HL-60 (cell line): ENCODE data around the gene RAC2.

Experiments used
- DNase-seq, 2 experiments: peaks; one replicate each; pipeline ENCODE4 v3.0.0-alpha.2; 2010 to 2020; ENCODE audit warnings: low read depth in 1 of 2, low spot score in 1 of 2
- H3K27ac ChIP-seq: fragments of 250-450 bp; sonication (Bioruptor Pico); replicated peaks from 2 replicates; pipeline ENCODE4 v1.5.1; 2020; ENCODE audit warnings: mild to moderate bottlenecking, moderate library complexity
- H3K27me3 ChIP-seq: fragments of 250-450 bp; sonication (Bioruptor Pico); 2 replicates; pipeline ENCODE4 v1.5.1; 2021; ENCODE audit warnings: mild to moderate bottlenecking, moderate library complexity; ENCODE audit not compliant: insufficient read depth, poor library complexity, severe bottlenecking
- H3K4me3 ChIP-seq: replicated peaks from 2 replicates; pipeline ENCODE4 v1.5.1; 2011; ENCODE audit warnings: mild to moderate bottlenecking, control low read depth, low read length; ENCODE audit not compliant: insufficient read depth
- GABPA ChIP-seq: IDR thresholded peaks from 2 replicates; pipeline ENCODE4 v1.6.1; 2012; ENCODE audit warnings: low read depth
- POLR2AphosphoS5 ChIP-seq: IDR thresholded peaks from 2 replicates; pipeline ENCODE4 v1.6.1; 2012; ENCODE audit warnings: low read depth
- REST ChIP-seq: IDR thresholded peaks from 2 replicates; pipeline ENCODE4 v1.6.1; 2012; ENCODE audit warnings: low read depth; ENCODE audit not compliant: insufficient replicate concordance
- SPI1 ChIP-seq: IDR thresholded peaks from 2 replicates; pipeline ENCODE4 v1.6.1; 2012; ENCODE audit warnings: low read depth, mild to moderate bottlenecking, borderline replicate concordance
- TF ChIP-seq, protein P1 (sequence below): IDR thresholded peaks from one replicate; pipeline ENCODE4 v1.5.1; 2011; ENCODE audit warnings: low read length, control low read depth, inconsistent platforms; ENCODE audit not compliant: insufficient read depth

Gene RAC2

GRCh38 chr22:37192204-37192603, 51.9 kb downstream of the RAC2 start:
- Histone ChIP-seq H3K4me3 (no peak overlapping the region), H3K27me3 (no peaks in the 10 kb centered on the region), H3K27ac (no peak overlapping the region)
- TF ChIP-seq, protein P1, sequence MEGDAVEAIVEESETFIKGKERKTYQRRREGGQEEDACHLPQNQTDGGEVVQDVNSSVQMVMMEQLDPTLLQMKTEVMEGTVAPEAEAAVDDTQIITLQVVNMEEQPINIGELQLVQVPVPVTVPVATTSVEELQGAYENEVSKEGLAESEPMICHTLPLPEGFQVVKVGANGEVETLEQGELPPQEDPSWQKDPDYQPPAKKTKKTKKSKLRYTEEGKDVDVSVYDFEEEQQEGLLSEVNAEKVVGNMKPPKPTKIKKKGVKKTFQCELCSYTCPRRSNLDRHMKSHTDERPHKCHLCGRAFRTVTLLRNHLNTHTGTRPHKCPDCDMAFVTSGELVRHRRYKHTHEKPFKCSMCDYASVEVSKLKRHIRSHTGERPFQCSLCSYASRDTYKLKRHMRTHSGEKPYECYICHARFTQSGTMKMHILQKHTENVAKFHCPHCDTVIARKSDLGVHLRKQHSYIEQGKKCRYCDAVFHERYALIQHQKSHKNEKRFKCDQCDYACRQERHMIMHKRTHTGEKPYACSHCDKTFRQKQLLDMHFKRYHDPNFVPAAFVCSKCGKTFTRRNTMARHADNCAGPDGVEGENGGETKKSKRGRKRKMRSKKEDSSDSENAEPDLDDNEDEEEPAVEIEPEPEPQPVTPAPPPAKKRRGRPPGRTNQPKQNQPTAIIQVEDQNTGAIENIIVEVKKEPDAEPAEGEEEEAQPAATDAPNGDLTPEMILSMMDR = no peak
- TF ChIP-seq GABPA (no peak), POLR2AphosphoS5 (no peak), REST (no peak), SPI1 (no peak)
- DNase-seq = no peak

DNA sequence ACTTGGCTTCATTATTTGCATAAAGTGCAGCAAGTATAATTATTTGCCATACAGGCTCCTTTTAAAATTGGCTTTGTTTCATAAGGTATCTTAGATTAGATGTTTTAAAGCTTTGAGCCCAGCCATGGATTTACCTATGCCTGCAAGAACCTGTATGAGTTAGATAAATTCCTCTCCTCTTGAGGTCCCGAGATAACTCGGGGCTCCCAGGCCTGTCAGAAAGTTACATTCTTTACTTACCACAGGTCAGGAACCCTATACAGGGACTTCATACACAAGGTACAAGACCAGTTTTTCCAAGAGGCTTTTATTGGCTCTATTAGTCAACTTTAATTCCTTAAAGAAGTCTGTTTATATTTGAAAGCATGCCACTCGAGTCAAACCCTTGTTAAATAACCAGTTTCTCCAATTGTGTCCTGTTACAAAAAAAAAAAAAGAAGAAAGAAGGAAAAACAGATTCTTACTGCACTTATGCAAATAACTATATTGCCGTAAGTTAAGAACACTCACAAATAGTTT, 53.7 kb downstream of the RAC2 start:
- no peak overlapping the region for H3K27ac ChIP-seq
- TF ChIP-seq GABPA (no peak), POLR2AphosphoS5 (no peak), SPI1 (no peak), REST (no peak)
- TF ChIP-seq, protein P1 = no peak
- no peak for DNase-seq
- H3K4me3 ChIP-seq = no peak overlapping the region
- no peaks in the 10 kb centered on the region for H3K27me3 ChIP-seq

DNA sequence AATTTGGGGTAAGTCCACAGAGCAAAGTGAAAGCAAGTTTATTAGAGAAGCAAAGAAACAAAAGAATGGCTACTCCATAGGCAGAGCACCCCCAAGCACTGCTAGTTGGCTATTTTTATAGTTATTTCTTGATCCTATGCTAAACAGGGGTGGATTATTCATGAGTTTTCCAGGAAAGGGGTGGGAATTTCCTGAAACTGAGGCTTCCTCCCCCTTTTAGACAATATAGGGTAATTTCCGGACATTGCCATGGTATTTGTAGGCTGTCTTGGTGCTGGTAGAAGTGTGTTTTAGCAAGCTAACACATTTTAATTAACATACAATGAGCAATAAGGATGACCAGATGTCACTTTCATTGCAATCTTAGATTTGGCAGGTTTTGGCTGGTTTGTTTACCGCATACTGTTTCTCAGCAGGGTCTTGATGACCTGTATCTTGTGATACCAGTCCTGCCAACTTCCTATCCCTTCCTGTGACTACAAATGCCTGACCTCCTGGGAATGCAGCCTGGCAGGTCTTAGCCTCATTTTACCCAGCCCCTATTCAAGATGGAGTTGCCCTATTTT, 55.1 kb downstream of the RAC2 start:
- Histone ChIP-seq H3K27ac (no peak overlapping the region), H3K4me3 (no peak overlapping the region), H3K27me3 (no peaks in the 10 kb centered on the region)
- DNase-seq = no peak
- TF ChIP-seq, protein P1 = no peak
- no peak for TF ChIP-seq GABPA
- no peak for TF ChIP-seq POLR2AphosphoS5
- TF ChIP-seq SPI1 = no peak
- no peak for TF ChIP-seq REST
